HG02943 (cell line): ENCODE data around the gene HOXD3.

Experiments
- ATAC-seq: cut with Tn5 transposase; IDR thresholded peaks from one replicate; pipeline ENCODE4 v1.9.1; 2021; ENCODE audit warnings: mild to moderate bottlenecking, low read depth, moderate library complexity; ENCODE audit not compliant: unreplicated experiment

Gene HOXD3

DNA sequence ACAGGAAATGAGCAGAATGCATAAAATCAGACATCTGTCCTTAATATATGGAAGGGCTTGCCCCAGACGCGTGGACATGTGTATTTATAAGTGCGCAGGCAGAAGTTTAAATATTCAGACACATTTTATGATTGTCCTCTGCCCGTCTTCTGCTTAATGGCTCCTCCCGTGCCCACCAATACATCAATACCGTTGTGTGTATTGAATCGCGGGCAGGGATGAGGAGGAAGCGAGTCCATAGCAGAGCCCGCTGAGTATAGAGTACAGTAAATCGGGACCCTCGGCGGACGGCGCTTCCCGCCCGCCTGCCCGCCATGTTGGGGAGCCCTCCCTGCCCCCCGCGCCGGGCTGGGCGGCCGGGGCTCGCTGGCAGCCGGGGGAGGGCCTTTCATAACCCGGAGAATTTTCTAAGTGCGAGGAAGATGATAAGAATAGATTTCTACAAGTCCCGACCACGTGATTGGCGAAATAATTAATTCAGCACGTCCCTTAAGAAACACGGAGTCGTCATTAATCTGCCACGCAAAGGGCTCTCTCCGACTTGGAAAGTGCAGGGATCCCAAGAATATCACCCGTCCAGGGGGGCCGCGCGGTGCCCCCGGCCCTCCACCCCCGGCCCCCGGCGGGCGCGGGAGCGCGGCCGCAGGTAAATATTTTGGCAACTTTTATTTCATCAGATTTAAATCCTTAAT is at the start of gene HOXD3:
TSS of gene HOXD3 (plus strand) at position 501 of the 692 bp plus-strand sequence. CDS start 11,808 bp downstream, outside the sequence.
- ATAC-seq = no peak

DNA sequence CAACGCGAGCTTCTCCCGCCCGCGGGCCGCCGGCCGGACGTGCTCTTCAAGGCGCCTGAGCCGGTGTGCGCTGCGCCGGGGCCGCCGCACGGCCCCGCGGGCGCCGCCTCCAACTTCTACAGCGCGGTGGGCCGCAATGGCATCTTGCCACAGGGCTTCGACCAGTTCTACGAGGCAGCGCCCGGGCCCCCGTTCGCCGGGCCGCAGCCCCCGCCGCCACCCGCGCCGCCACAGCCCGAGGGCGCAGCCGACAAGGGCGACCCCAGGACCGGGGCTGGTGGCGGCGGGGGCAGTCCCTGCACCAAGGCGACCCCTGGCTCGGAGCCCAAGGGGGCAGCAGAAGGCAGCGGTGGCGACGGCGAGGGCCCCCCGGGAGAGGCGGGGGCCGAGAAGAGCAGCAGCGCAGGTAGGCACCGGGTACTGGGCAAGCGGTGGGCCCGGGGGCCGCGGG is 49.4 kb upstream of the HOXD3 start:
- no peak for ATAC-seq

GRCh38 chr2:176109192-176109901 is 47.8 kb upstream of the HOXD3 start:
- ATAC-seq = no peak

- no peak for ATAC-seq
Observed at GRCh38 chr2:176109946-176110345, 47.2 kb upstream of the HOXD3 start.

- no peak for ATAC-seq
Observed at GRCh38 chr2:176110415-176111308, 46.4 kb upstream of the HOXD3 start.

DNA sequence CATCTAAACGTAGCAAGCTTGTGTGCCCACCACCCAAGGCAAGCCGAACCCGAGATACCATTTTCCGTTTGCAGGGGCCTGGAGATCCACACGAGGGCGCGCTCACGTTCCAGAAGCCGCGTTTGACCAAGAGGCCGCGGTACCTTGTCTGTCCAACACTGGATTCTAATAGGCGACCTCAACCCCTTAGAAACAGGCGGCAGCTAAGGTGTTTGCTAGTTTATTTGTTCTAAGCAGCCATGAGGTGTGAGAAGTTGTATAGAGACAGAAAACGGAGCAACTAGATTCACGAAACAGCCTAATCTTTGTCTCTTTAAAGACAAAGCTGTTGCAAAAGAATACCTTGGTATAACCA is 45.8 kb upstream of the HOXD3 start:
- ATAC-seq = no peak

- no peak for ATAC-seq
Observed at GRCh38 chr2:176111846-176112374, 45.2 kb upstream of the HOXD3 start.

DNA sequence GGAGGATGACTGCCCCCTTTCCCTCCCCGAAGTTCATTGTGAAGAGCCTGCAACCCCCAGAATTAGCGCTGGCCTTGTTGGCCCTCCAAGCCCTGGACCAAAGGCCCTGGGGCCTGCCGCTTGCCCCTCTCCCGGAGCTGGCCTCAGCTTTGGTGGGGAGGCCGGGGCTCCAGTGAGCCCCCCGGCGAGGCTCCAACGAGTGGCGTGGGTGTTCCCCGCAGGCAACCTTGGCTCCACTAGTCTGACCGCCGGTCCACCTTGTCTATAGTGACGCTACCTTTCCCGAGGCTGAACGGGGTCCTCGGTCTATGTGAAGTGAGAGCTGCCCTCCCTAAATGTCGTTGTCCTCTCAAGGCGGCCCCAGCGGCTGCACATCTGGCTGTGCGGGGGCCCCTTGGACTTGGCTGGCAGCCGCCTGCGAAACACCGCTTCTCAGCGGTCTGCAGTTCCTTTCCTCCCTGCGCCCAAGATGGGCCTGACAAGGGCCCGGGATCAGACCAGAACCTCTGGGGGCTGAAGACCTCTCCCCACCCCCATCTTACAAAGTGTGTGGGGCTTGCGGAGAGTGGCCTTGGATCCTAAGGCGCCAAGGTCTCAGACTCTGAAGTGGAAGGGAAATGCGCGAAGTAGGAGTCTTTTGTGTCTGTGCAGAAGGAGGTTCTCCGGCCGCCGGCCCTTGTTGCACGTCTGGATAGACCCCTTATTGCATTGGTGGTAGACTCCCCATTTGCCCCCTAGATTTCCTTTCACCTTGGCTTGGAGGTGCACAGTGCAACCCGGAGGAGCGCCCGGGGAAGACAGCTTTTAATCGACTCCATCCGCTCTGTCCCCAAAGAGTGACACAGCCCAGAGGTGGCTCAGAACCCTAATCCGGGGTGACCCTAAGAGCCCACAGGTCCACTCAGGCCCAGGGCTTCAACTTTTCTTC is 44.5 kb upstream of the HOXD3 start:
- ATAC-seq = no peak

DNA sequence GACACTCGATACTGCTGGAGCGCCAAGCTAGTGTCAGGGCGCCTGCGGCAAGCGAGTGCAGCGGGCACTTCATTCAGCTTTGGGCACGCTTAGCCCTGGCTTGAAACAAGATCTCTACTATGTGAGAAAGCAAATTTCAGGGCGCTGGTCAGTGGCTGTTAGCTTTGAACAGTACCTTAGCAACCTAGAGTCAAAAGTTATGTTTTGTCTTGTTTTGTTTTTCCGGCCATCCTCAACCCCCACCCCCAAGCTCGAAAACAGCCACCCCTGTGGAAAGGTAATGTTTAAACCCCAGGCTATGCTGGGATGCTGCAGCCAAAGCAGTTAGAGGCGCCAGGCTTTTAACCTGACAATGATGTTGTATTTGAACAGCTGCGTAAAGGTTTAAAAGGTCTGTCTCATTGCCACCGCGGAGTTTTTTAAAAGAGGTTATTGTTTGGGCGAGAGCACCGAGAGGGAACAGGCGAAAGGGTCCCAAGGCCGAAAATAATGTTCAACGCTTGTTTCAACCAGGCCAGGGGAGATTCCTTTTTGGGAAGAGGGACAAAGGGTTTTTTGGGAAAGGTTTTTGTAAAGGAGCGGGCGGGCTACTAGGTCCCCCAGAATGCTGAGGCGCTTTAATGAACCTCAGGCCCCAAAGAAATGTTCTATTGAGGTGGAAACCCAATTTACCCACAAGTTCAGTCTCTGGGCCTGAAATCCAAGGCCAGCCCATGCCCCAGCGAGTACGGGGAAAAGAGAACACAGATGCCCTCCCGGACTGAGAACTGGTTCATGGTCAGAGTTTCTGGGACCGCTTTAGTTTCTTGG is 42.8 kb upstream of the HOXD3 start:
- no peak for ATAC-seq

DNA sequence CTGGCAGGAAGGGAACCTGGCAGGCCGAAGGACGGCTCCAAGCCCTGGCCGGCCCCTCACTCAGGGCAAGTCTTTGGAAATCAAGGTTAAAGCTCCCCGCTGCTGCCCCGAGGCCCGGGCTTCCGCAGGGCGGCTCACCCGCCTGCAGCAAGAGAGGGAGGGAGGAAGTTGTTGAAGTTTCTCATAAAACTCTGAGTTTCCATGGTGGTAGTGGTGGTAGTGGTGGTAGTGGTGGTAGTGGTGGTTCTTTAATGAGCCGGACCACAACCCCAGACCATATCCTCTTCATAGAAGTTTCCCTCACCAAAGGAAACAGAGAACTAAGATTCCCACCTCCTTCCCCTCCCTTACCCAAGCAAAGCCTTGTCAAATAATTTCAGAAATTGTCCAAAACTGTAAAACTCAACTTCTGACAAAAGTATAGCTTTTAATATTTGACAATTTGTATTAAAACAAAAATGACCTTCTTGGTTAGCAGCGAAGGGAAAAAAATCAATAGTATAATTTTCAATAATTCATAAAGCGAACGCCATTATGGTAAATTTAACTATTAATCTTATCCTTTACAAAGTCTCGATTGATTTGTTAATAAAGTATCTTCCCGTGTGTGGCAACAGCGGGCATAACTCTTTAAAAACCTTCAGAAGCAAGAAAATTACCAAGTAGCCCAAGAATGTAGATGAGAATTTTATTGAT is 42.0 kb upstream of the HOXD3 start:
- no peak for ATAC-seq

GRCh38 chr2:176115883-176116813 is 41.0 kb upstream of the HOXD3 start, which contains the start of gene HOXD10:
Gene HOXD10 (plus strand): TSS chr2:176116778. CDS start chr2:176116834, 56 bp downstream.
- ATAC-seq = no peak

- ATAC-seq = no peak
Observed at GRCh38 chr2:176117162-176117822, 39.8 kb upstream of the HOXD3 start.

- ATAC-seq = no peak
Observed at GRCh38 chr2:176117823-176118371, 39.2 kb upstream of the HOXD3 start.

- no peak for ATAC-seq
Observed at GRCh38 chr2:176118601-176119339, 38.3 kb upstream of the HOXD3 start.

DNA sequence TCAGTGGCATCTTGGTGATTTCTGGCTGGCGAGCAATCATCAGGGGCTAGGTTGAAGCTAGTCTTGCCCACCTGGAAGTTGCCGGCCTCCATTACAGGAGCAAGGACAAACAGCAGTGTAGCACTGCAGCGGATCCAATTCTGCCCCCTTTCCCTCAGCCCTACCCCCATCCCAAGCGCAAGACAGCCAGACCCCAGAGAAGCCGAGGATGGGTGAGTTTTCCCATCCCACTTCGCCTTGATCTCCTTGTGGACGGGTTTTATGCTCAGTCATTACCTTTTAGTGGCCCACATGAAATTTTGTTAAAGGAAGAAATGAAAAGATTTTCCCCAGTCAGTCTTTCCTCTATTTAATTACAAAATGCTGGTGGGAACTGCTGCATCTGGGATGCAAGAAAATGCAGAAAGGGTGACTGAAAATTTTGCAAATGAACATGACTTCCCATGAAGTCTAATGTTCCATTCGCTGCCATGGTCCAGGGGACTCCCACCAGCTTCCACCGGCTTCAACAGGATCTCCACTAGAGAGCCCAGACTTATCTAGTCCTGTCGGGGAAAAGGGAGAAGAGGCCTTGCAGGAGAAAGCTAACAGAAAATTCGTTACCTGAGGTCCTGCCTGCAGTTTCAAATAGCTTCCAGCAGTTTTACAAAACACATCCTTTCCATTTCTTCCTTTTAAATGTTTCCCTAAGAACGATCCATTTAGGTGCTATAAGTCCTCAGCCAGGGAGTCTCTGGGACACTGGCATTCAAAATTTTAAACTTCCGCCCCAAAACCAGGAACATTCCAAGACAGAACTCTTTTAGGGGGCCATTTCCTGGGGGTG is 36.5 kb upstream of the HOXD3 start:
- ATAC-seq = no peak
